Astrocyte (in vitro differentiated cells and primary cell): ENCODE measurements around the gene GOLGA6C.

Source experiments
- EZH2 ChIP-seq: IDR thresholded peaks from 2 replicates; pipeline ENCODE4 v1.6.1; 2012; ENCODE audit warnings: mild to moderate bottlenecking, low read length, inconsistent platforms; ENCODE audit not compliant: insufficient read depth
- TF ChIP-seq, protein P1 (sequence below): IDR thresholded peaks from 2 replicates; pipeline ENCODE4 v1.5.1; 2011; ENCODE audit warnings: low read depth, mild to moderate bottlenecking, inconsistent platforms, low read length, moderate library complexity; ENCODE audit not compliant: insufficient read depth

- TF ChIP-seq, protein P1, sequence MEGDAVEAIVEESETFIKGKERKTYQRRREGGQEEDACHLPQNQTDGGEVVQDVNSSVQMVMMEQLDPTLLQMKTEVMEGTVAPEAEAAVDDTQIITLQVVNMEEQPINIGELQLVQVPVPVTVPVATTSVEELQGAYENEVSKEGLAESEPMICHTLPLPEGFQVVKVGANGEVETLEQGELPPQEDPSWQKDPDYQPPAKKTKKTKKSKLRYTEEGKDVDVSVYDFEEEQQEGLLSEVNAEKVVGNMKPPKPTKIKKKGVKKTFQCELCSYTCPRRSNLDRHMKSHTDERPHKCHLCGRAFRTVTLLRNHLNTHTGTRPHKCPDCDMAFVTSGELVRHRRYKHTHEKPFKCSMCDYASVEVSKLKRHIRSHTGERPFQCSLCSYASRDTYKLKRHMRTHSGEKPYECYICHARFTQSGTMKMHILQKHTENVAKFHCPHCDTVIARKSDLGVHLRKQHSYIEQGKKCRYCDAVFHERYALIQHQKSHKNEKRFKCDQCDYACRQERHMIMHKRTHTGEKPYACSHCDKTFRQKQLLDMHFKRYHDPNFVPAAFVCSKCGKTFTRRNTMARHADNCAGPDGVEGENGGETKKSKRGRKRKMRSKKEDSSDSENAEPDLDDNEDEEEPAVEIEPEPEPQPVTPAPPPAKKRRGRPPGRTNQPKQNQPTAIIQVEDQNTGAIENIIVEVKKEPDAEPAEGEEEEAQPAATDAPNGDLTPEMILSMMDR: no peak
- no peak for TF ChIP-seq EZH2
Measured at GRCh38 chr15:75229191-75230015, 28.7 kb upstream of the GOLGA6C start.
